GM08714 (cell line): ENCODE measurements around the gene GPR179.
A peak's percentile ranks its signal among the peaks of the same experiment; 100 is the strongest.

ENCODE experiments used
- H3K4me3 ChIP-seq: fragments of 200-500 bp; sonication (Bioruptor generic); 2 replicates; pipeline ENCODE4 v1.5.1; 2014; ENCODE audit warnings: mild to moderate bottlenecking, low read length, inconsistent platforms
- ZNF274 ChIP-seq: IDR thresholded peaks from 2 replicates; pipeline ENCODE4 v1.6.1; 2012; ENCODE audit warnings: mild to moderate bottlenecking, low read depth, low read length

GPR179 gene

DNA sequence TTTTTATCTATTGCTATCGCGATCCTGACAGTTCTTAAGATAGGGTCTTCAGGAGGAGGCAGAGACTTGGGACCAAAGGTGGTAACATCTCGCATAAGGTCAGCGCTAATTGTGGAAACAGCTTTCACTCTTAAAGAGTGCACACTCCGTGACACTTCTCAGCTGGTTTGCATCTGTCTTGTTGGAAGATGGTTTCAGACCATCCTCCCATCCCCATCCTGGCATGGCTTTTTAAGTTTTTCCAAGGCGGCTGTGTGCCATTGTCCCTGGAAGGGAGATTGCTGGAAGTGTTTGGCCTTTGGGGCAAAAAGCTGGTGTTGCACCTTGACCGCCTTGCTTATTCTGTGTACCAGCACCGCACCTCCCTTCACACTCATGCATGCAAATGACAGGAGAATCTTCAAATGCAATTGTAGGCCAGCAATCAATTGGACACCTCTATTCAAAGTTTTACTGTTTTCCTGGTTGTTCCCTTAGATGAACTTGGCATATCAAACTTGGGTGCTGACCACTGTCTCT, 9.4 kb upstream of the GPR179 start:
- no peak for TF ChIP-seq ZNF274
- peak overlapping the region; percentile 85 for H3K4me3 ChIP-seq

DNA sequence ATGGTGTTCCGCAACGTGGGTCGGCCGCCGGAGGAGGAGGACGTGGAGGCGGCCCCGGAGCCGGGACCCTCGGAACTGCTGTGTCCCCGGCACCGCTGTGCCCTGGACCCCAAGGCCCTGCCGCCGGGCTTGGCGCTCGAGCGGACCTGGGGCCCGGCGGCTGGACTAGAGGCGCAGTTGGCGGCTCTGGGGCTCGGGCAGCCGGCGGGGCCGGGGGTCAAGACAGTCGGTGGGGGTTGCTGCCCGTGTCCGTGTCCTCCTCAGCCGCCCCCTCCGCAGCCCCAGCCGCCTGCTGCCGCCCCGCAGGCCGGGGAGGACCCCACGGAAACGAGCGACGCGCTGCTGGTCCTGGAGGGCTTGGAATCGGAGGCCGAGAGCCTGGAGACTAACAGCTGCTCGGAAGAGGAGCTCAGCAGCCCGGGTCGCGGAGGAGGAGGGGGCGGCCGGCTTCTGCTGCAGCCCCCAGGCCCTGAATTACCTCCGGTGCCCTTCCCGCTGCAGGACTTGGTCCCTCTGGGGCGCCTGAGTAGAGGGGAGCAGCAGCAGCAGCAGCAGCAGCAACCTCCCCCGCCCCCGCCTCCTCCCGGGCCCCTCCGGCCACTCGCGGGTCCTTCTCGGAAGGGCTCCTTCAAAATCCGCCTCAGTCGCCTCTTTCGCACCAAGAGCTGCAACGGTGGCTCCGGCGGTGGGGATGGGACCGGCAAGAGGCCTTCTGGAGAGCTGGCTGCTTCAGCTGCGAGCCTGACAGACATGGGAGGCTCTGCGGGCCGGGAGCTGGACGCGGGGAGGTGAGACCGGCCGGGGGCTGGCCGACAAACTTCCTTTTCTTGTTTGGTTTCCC, 8.7 kb upstream of the GPR179 start:
- H3K4me3 ChIP-seq = peak overlapping the region; percentile 85
- no peak for TF ChIP-seq ZNF274

DNA sequence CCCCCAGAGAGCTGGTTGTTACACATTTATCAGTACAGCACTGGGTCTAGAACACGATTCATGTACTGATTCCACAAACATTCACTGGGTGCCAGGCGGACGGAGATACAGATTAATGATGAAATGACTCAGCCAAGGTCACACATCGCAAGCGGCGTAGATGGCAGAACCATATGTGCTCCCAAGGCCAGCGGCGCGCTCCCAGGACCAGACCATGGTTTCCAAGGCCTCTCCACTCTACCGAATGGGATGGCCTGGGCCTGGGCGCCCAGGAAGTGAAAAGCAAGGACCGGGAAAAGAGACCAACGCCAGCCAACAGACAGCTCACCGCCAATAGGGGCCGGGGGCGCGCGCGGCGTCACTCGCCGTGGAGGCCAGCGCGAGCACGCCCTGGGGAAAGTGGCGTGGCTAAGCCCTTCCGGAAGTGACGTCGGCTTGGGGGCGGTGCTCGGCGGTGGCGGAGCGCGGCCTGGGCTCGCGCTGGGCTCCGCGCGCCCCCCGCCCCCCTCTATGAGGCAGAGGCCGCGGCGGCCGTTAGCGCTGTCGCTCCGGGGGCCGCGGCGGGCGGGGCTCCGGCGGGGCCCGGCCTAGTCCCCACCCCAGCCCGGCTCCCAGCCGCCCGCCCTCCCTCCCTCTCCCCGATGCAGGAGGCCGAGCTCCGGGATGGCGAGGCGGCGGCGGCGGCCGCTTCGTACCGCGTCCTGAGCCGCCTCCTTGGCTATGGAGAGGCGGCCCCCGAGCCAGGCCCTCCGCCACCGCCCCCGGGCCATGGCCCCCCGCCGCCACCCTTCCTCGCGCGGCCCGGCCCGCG, 7.9 kb upstream of the GPR179 start, which contains the start of gene SOCS7:
Gene SOCS7, plus strand, starts transcription at position 433 of the 811 bp plus-strand sequence. Its CDS starts 209 bp downstream, at position 642.
- TF ChIP-seq ZNF274 = no peak
- H3K4me3 ChIP-seq = peak within 1 kb of the TSS; percentile 85

DNA sequence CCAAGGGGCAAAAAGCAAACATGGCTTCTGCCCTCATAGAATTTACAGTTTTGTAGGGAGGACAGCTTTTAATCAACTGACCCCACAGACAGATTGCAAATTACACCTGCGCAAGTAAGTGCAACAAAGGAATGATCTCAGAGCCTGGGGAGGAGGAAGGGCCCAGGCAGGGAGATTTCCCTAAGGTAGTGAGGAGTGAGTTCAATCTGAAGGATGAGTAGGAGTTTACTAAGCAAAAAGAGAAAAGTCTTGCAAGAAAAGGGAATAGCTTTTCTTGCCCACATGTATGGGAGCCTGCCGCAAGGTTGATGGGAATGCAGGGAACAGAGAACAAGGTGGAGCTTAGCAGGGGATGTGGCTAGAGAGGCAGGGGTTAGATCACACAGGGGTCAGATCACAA, 6.3 kb upstream of the GPR179 start:
- TF ChIP-seq ZNF274 = no peak
- no peak overlapping the region for H3K4me3 ChIP-seq

DNA sequence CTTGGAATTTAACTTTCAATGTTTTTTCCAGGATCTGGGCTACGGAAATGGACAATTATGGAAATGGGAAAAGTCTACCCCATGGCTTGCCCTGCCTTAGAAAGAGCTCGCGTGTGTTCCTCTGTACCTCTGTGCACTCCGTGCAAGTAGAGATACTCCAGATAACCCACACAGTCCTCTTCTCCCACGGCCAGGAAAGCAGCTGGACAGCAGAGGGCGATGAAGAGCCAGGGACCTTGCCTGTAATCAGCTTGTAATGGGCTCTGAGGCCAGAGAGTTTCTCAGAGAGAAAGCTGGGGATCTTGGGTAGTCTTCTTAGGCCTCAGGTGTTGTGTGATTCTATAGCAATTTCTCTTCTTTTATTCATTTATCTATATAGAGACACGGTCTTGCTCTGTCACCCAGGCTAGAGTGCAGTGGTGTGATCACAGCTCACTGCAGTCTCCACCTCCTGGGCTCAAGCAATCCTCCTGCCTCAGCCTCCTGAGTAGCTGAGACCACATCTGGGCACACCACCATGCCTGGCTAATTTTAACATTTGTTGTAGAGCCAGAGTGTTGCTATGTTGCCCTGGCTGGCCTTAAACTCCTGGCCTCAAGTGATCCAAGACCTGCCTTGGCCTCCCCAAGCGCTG, 5.5 kb upstream of the GPR179 start:
- no peak for TF ChIP-seq ZNF274
- H3K4me3 ChIP-seq = no peak overlapping the region

DNA sequence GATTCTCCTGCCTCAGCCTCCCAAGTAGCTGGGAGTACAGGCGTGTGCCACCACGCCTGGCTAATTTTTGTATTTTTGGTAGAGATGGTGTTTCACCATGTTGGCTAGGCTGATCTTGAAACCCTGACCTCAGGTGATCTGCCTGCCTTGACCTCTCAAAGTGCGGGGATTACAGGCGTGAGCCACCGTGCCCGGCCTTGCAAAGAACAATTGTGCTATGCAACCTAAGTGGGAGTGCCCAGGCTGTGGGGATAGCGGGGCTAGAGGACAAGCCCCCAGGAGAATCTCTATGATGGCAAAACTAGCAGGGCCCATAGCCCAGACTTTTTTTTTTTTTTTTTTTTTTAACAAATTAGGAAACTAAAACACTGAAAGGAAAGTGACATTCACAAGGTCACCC, 2.0 kb upstream of the GPR179 start:
- H3K4me3 ChIP-seq = no peak overlapping the region
- TF ChIP-seq ZNF274 = no peak

DNA sequence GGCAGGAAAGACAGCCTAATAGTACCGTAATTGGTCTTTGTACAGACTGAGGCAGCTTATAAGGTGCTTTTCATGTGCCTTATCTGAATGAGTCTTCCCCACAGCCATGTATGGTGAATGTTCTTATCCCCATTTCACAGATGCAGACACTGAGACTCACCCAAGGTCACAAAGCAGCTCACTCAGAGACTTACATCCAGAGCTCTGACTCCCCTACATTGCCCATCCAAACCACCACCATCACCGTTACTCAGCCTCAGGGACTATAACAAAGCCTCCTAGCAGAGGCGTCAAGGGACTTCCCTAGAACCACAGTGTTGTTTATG, 627 bp upstream of the GPR179 start:
- TF ChIP-seq ZNF274 = no peak
- H3K4me3 ChIP-seq = no peak overlapping the region

DNA sequence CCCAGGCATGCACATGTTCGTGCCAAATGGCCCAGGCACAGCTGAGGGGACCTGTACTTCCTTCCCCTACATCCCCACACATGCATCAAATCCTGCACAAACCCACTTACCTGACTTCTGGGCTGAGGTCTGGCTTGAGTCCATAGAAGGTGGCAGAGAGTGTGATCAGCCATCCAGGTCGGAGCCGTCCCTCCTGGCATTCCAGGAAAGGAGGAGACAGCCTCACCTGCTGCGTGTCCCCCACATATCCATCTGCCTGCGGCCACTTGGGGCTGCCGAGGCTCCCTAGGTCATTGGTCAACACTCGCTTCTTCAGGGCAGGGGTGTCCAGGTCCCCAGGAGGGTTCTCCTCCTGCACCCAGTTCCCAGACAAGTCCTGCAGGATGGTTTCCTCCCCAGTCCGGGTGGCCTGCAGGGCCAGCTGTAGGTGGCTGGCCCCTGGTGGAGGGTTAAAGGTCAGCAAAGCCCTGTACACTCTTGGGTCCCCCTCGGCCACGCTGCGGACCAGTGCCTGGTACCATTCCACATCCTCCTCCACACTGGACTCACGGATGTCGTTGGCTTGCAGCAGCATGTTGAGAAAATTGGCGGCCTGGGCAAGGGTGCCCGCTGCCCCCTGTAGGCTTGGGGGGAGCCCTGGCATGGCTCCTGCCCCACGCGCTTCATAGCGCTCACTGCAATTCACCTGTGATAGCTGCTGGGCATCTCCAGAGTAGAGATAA, 709 bp downstream of the GPR179 start:
- no peak for TF ChIP-seq ZNF274
- H3K4me3 ChIP-seq = no peak overlapping the region

DNA sequence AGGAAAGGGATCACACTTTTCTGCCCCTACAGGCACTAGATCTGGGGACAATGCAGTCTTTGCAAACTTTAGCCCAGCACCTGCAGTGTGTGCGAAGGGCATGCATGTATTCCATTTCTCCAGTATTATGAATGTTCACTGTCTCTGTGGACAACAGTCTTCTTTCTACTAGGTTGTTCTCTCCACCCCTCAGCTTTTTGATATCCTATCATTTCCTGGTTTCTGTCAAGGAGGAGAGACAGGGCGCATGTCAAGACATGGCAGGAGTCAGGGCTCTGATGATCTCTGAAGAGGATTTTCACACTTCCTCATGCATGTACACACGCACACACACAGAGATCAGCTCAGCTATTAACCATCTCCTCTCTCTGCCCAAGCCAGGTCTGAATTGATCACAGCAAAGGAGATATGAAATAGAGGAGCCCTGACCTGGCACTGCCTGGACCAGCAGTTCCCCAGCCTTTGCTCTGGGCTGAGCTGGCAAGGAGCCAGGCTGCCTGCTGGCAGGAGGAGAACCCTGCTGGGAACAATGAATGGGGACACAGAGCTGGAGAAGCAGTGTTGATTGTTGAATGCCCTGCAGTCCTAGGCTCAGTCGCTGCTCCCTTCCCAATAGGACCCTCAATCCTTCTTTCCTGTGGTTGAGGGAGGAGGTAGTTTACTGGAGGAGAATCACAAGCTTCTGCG, 2.6 kb downstream of the GPR179 start:
- TF ChIP-seq ZNF274 = no peak
- no peak overlapping the region for H3K4me3 ChIP-seq

DNA sequence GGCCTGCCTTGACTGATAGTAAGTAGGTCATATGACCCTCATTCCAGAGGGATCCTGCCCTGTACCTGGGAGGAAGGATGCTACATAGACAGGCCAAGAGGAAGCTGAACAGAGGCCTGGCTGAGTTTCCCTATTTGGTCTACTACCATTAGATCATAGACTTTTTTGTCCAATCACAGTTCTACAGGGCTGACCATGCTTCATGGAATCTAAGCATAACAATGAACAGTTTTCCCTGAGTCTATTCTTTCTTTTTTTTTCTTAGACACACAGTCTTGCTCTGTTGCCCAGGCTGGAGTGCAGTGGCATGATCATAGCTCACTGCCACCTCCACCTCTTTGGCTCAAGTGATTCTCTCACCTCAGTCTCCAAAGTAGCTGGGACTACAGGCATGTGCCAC, 3.9 kb downstream of the GPR179 start:
- TF ChIP-seq ZNF274 = no peak
- no peak overlapping the region for H3K4me3 ChIP-seq

DNA sequence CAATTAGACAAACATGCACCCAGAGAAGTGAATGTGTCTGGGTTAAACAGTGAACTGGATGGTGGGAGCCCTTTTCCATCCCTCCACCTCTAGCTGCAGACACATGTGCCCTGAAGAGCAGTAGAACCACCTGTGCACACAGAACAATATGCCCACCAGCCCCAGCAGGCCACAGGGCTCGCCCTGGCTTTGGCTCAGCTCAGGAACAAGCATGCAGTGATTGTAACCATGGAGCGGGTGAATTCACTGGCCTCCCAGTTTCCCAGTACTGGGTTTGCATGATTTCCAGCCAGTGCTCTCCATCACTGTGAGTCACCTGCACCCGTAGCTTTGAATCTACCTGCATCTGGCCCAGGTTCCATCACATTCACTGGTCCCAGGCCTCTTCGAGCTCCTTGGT, 5.2 kb downstream of the GPR179 start:
- TF ChIP-seq ZNF274 = no peak
- H3K4me3 ChIP-seq = no peak overlapping the region

DNA sequence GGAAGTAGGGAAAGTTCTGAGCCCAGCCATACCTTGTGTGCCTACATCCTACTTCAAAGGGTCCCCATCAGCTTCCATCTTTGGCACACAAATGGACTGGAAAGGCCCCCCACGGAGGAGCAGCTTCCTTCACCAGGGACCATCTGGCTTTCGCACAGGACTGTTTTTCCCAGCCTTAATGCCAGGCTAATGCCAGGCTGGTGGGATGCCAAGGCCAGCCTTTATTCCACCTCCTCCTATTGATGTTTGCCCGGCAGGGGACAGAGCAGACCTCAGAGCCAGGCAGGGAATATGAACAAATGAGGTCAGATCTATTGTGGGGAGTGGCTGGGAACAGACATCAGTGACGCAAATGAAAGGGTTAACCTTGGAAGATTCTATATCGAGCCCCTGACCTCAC, 5.7 kb downstream of the GPR179 start:
- H3K4me3 ChIP-seq = no peak overlapping the region
- no peak for TF ChIP-seq ZNF274

DNA sequence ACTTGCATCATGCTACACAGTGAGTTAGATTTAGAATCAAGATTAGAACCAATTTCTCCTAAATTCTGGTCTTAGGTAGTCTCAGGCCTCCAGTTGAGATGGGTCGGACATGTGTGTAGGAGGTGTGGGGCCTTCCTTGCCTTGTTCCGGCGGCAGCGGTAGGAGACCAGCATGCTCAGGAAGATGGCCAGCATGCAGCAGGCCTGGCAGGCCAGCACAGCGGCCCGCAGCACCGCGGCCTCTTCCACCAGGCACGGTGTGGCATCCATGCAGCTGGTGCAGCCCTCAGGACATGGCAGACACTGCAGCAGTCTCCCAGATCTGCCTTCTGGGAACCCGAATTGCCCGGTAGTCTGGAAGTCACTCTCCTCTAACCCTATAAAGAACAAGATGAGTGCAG, 6.9 kb downstream of the GPR179 start:
- no peak for TF ChIP-seq ZNF274
- no peak overlapping the region for H3K4me3 ChIP-seq
